HEK293 (cell line): ENCODE data around the gene TNIK.

Experiments
- CTCF ChIA-PET: fragments of 350-600 bp; formaldehyde crosslinking; extraction: SDS; loops from one replicate; lab custom pipeline; 2021; ENCODE audit warnings: antibody characterized with exemption; lab: Yijun Ruan, JAX
- POLR2A ChIA-PET: fragments of 300-600 bp; formaldehyde crosslinking; extraction: SDS; loops from one replicate; lab custom pipeline; 2020; ENCODE audit warnings: antibody characterized with exemption, inconsistent platforms; lab: Yijun Ruan, JAX
- H3K27ac ChIP-seq: fragments of 200-500 bp; sonication (Bioruptor generic); 2 replicates; pipeline ENCODE4 v1.5.1; 2014; ENCODE audit warnings: low read depth, low read length, control low read depth, inconsistent platforms; ENCODE audit errors: extremely low read depth
- H3K36me3 ChIP-seq, 2 experiments: fragments of 200-500 bp in 1 of 2; sonication (Bioruptor generic) in 1 of 2; 1 replicate in 1 of 2; 2 replicates in 1 of 2; pipeline ENCODE4 v1.5.1; 2014 to 2017; ENCODE audit warnings: inconsistent platforms in 2 of 2, low read length in 2 of 2; ENCODE audit not compliant: control insufficient read depth in 2 of 2, insufficient read depth in 1 of 2
- H3K4me1 ChIP-seq: fragments of 200-500 bp; sonication (Bioruptor generic); 2 replicates; pipeline ENCODE4 v1.5.1; 2014; ENCODE audit warnings: mild to moderate bottlenecking, low read length, inconsistent platforms; ENCODE audit not compliant: control insufficient read depth, insufficient read depth
- H3K4me3 ChIP-seq: 2 replicates; pipeline ENCODE4 v1.5.1; 2011; ENCODE audit warnings: low read depth, mild to moderate bottlenecking, control low read depth, low read length, moderate library complexity
- H3K9me3 ChIP-seq: fragments of 200-500 bp; sonication (Bioruptor generic); 2 replicates; pipeline ENCODE4 v1.5.1; 2014; ENCODE audit warnings: low read depth, low read length, inconsistent platforms; ENCODE audit not compliant: control insufficient read depth, insufficient read depth
- BCL11A ChIP-seq: fragments of 450-650 bp; formaldehyde crosslinking; IDR thresholded peaks from 2 replicates; pipeline ENCODE4 v1.5.1; 2016; ENCODE audit warnings: low read depth, missing biosample characterization, missing genetic modification characterization
- GLI2 ChIP-seq: fragments of 450-650 bp; formaldehyde crosslinking; IDR thresholded peaks from 2 replicates; pipeline ENCODE4; 2017; ENCODE audit warnings: missing biosample characterization, missing genetic modification characterization, low read depth, borderline replicate concordance
- HOXA7 ChIP-seq: sonication (generic); formaldehyde crosslinking; IDR thresholded peaks from 2 replicates; pipeline ENCODE4 v1.8.1; 2022; ENCODE audit warnings: missing genetic modification reagents, borderline replicate concordance
- HOXD13 ChIP-seq: sonication (generic); formaldehyde crosslinking; IDR thresholded peaks from 2 replicates; pipeline ENCODE4 v1.8.0; 2022; ENCODE audit warnings: missing genetic modification reagents, borderline replicate concordance
- KLF9 ChIP-seq: fragments of 450-650 bp; formaldehyde crosslinking; IDR thresholded peaks from 2 replicates; pipeline ENCODE4 v1.5.1; 2016; ENCODE audit warnings: missing biosample characterization, missing genetic modification characterization, low read depth
- OVOL3 ChIP-seq: fragments of 450-650 bp; formaldehyde crosslinking; IDR thresholded peaks from 2 replicates; pipeline ENCODE4 v1.5.1; 2016; ENCODE audit warnings: missing biosample characterization, missing genetic modification characterization
- PRDM1 ChIP-seq: fragments of 450-650 bp; formaldehyde crosslinking; IDR thresholded peaks from 2 replicates; pipeline ENCODE4; 2016; ENCODE audit warnings: missing biosample characterization, missing genetic modification characterization
- ZBTB1 ChIP-seq: fragments of 450-650 bp; formaldehyde crosslinking; IDR thresholded peaks from 2 replicates; pipeline ENCODE4 v1.5.1; 2016; ENCODE audit warnings: missing biosample characterization, missing genetic modification characterization
- ZNF10 ChIP-seq: fragments of 450-650 bp; formaldehyde crosslinking; IDR thresholded peaks from 2 replicates; pipeline ENCODE4 v1.5.1; 2017; ENCODE audit warnings: missing biosample characterization, missing genetic modification characterization
- ZNF112 ChIP-seq: fragments of 450-650 bp; formaldehyde crosslinking; IDR thresholded peaks from 2 replicates; pipeline ENCODE4 v1.5.0; 2017; ENCODE audit warnings: missing biosample characterization, missing genetic modification characterization
- ZNF138 ChIP-seq: fragments of 450-650 bp; formaldehyde crosslinking; IDR thresholded peaks from 2 replicates; pipeline ENCODE4 v1.5.1; 2016; ENCODE audit warnings: missing biosample characterization, missing genetic modification characterization, borderline replicate concordance
- ZNF19 ChIP-seq: fragments of 450-650 bp; formaldehyde crosslinking; IDR thresholded peaks from 2 replicates; pipeline ENCODE4; 2016; ENCODE audit warnings: missing biosample characterization, missing genetic modification characterization, low read depth
- ZNF311 ChIP-seq: fragments of 450-650 bp; formaldehyde crosslinking; IDR thresholded peaks from 2 replicates; pipeline ENCODE4 v1.5.1; 2017; ENCODE audit warnings: missing biosample characterization, missing genetic modification characterization, borderline replicate concordance
- ZNF341 ChIP-seq: fragments of 450-650 bp; formaldehyde crosslinking; IDR thresholded peaks from 2 replicates; pipeline ENCODE4; 2016; ENCODE audit warnings: low read depth, missing biosample characterization, missing genetic modification characterization
- ZNF433 ChIP-seq: fragments of 450-650 bp; formaldehyde crosslinking; IDR thresholded peaks from 2 replicates; pipeline ENCODE4 v1.5.1; 2016; ENCODE audit warnings: missing biosample characterization, missing genetic modification characterization, low read depth
- ZNF610 ChIP-seq: fragments of 450-650 bp; formaldehyde crosslinking; IDR thresholded peaks from 2 replicates; pipeline ENCODE4 v1.5.1; 2016; ENCODE audit warnings: missing biosample characterization, missing genetic modification characterization, borderline replicate concordance
- ZNF621 ChIP-seq: fragments of 450-650 bp; formaldehyde crosslinking; IDR thresholded peaks from 2 replicates; pipeline ENCODE4 v1.5.1; 2017; ENCODE audit warnings: missing biosample characterization, missing genetic modification characterization
- ZNF629 ChIP-seq: fragments of 450-650 bp; formaldehyde crosslinking; IDR thresholded peaks from 2 replicates; pipeline ENCODE4 v1.5.1; 2017; ENCODE audit warnings: missing biosample characterization, missing genetic modification characterization
- ZNF654 ChIP-seq: fragments of 450-650 bp; formaldehyde crosslinking; IDR thresholded peaks from 2 replicates; pipeline ENCODE4 v1.5.1; 2016; ENCODE audit warnings: low read depth, missing biosample characterization, missing genetic modification characterization
- ZNF785 ChIP-seq: fragments of 450-650 bp; formaldehyde crosslinking; IDR thresholded peaks from 2 replicates; pipeline ENCODE4 v1.5.1; 2016; ENCODE audit warnings: missing biosample characterization, missing genetic modification characterization
- TF ChIP-seq, protein P1 (sequence below): fragments of 450-650 bp; formaldehyde crosslinking; IDR thresholded peaks from 2 replicates; pipeline ENCODE4 v1.5.1; 2017; ENCODE audit warnings: missing biosample characterization, missing genetic modification characterization
- TF ChIP-seq, protein P2 (sequence below): fragments of 450-650 bp; formaldehyde crosslinking; IDR thresholded peaks from 2 replicates; pipeline ENCODE4 v1.5.1; 2016; ENCODE audit warnings: missing biosample characterization, missing genetic modification characterization
- TF ChIP-seq, protein P3 (sequence below): fragments of 450-650 bp; formaldehyde crosslinking; IDR thresholded peaks from 2 replicates; pipeline ENCODE4 v1.5.1; 2016; ENCODE audit warnings: missing biosample characterization, missing genetic modification characterization
- TF ChIP-seq, protein P4 (sequence below): fragments of 450-650 bp; formaldehyde crosslinking; IDR thresholded peaks from 2 replicates; pipeline ENCODE4 v1.5.1; 2016; ENCODE audit warnings: missing biosample characterization, missing genetic modification characterization, borderline replicate concordance

The TNIK gene

DNA sequence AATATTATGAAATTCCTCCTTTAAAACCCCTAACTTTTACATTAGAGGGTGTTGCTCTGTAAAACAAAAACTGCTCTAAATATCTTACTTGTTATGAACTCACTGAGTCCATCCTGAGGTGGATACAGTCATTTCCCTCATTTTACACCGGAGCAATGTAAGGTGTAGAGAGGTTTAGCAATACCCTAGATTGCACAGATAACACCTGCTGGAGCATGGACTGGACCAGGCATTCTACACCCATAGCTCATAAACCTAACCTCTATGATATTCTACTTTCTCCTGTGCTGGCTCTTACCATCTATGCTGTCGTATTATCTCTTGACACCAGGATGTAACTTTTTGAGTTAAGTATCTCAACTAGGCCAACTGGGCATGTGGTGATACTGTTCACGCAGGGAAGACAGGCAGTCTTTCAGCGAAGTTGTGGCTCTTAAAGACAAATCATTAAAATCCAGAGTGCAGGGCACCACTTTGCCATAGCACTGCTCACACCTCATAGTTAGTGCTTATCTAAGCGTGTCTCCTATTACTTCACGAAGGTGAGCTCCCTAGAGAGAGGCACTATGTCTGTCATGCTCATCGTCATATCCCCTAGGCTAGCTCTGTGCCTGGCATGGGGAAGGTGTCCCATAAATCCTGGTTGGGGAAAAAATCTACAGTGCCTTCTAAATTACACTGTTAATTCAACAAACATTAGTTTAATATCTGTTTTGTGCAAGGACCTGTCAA lies 333.6 kb downstream of the TNIK start (continued):
- TF ChIP-seq, protein P1, sequence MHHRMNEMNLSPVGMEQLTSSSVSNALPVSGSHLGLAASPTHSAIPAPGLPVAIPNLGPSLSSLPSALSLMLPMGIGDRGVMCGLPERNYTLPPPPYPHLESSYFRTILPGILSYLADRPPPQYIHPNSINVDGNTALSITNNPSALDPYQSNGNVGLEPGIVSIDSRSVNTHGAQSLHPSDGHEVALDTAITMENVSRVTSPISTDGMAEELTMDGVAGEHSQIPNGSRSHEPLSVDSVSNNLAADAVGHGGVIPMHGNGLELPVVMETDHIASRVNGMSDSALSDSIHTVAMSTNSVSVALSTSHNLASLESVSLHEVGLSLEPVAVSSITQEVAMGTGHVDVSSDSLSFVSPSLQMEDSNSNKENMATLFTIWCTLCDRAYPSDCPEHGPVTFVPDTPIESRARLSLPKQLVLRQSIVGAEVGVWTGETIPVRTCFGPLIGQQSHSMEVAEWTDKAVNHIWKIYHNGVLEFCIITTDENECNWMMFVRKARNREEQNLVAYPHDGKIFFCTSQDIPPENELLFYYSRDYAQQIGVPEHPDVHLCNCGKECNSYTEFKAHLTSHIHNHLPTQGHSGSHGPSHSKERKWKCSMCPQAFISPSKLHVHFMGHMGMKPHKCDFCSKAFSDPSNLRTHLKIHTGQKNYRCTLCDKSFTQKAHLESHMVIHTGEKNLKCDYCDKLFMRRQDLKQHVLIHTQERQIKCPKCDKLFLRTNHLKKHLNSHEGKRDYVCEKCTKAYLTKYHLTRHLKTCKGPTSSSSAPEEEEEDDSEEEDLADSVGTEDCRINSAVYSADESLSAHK (tag by site-specific recombination), result no peak
- TF ChIP-seq, protein P2, sequence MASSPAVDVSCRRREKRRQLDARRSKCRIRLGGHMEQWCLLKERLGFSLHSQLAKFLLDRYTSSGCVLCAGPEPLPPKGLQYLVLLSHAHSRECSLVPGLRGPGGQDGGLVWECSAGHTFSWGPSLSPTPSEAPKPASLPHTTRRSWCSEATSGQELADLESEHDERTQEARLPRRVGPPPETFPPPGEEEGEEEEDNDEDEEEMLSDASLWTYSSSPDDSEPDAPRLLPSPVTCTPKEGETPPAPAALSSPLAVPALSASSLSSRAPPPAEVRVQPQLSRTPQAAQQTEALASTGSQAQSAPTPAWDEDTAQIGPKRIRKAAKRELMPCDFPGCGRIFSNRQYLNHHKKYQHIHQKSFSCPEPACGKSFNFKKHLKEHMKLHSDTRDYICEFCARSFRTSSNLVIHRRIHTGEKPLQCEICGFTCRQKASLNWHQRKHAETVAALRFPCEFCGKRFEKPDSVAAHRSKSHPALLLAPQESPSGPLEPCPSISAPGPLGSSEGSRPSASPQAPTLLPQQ (tag by site-specific recombination), result no peak
- TF ChIP-seq PRDM1, result no peak
- TF ChIP-seq ZNF621 (tag by site-specific recombination), result no peak
- no peak for TF ChIP-seq ZNF311 (tag by site-specific recombination)
- no peak for TF ChIP-seq ZBTB1 (tag by site-specific recombination)
- TF ChIP-seq ZNF341 (tag by site-specific recombination), result no peak
- TF ChIP-seq ZNF19 (tag by site-specific recombination), result no peak
- TF ChIP-seq KLF9 (tag by site-specific recombination), result no peak
- no peak for TF ChIP-seq ZNF654 (tag by site-specific recombination)

DNA sequence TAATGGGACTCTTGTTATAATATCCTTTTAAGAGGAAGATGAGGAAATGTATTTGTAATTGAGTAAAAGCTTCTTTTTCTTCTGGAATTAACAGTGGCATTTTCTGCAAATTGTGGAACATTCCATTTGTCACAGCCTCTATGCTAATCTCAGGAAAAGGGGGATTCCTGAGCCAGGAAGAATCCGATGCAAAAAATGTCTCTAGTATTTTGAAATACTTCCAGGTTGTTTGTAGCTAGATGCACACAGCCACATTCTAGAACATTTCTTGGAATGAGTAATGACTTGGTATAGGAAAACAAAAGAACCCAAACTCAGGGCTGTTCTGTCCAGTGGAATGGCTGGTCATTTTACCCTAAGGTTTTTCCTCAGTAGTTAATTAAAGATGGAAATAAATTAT lies 335.2 kb downstream of the TNIK start:
- TF ChIP-seq ZNF10 (tag by site-specific recombination) (no peak), ZNF610 (no peak), ZNF785 (tag by site-specific recombination) (no peak), ZNF112 (no peak), OVOL3 (tag by site-specific recombination) (no peak), GLI2 (no peak), HOXA7 (CRISPR knock-in tag) (no peak), ZNF138 (tag by site-specific recombination) (no peak), BCL11A (tag by site-specific recombination) (no peak), HOXD13 (CRISPR knock-in tag) (no peak), ZNF433 (no peak), ZNF629 (tag by site-specific recombination) (no peak)
- TF ChIP-seq, protein P3, sequence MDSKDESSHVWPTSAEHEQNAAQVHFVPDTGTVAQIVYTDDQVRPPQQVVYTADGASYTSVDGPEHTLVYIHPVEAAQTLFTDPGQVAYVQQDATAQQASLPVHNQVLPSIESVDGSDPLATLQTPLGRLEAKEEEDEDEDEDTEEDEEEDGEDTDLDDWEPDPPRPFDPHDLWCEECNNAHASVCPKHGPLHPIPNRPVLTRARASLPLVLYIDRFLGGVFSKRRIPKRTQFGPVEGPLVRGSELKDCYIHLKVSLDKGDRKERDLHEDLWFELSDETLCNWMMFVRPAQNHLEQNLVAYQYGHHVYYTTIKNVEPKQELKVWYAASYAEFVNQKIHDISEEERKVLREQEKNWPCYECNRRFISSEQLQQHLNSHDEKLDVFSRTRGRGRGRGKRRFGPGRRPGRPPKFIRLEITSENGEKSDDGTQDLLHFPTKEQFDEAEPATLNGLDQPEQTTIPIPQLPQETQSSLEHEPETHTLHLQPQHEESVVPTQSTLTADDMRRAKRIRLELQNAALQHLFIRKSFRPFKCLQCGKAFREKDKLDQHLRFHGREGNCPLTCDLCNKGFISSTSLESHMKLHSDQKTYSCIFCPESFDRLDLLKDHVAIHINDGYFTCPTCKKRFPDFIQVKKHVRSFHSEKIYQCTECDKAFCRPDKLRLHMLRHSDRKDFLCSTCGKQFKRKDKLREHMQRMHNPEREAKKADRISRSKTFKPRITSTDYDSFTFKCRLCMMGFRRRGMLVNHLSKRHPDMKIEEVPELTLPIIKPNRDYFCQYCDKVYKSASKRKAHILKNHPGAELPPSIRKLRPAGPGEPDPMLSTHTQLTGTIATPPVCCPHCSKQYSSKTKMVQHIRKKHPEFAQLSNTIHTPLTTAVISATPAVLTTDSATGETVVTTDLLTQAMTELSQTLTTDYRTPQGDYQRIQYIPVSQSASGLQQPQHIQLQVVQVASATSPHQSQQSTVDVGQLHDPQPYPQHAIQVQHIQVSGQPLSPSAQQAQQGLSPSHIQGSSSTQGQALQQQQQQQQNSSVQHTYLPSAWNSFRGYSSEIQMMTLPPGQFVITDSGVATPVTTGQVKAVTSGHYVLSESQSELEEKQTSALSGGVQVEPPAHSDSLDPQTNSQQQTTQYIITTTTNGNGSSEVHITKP, result no peak
- TF ChIP-seq, protein P4, sequence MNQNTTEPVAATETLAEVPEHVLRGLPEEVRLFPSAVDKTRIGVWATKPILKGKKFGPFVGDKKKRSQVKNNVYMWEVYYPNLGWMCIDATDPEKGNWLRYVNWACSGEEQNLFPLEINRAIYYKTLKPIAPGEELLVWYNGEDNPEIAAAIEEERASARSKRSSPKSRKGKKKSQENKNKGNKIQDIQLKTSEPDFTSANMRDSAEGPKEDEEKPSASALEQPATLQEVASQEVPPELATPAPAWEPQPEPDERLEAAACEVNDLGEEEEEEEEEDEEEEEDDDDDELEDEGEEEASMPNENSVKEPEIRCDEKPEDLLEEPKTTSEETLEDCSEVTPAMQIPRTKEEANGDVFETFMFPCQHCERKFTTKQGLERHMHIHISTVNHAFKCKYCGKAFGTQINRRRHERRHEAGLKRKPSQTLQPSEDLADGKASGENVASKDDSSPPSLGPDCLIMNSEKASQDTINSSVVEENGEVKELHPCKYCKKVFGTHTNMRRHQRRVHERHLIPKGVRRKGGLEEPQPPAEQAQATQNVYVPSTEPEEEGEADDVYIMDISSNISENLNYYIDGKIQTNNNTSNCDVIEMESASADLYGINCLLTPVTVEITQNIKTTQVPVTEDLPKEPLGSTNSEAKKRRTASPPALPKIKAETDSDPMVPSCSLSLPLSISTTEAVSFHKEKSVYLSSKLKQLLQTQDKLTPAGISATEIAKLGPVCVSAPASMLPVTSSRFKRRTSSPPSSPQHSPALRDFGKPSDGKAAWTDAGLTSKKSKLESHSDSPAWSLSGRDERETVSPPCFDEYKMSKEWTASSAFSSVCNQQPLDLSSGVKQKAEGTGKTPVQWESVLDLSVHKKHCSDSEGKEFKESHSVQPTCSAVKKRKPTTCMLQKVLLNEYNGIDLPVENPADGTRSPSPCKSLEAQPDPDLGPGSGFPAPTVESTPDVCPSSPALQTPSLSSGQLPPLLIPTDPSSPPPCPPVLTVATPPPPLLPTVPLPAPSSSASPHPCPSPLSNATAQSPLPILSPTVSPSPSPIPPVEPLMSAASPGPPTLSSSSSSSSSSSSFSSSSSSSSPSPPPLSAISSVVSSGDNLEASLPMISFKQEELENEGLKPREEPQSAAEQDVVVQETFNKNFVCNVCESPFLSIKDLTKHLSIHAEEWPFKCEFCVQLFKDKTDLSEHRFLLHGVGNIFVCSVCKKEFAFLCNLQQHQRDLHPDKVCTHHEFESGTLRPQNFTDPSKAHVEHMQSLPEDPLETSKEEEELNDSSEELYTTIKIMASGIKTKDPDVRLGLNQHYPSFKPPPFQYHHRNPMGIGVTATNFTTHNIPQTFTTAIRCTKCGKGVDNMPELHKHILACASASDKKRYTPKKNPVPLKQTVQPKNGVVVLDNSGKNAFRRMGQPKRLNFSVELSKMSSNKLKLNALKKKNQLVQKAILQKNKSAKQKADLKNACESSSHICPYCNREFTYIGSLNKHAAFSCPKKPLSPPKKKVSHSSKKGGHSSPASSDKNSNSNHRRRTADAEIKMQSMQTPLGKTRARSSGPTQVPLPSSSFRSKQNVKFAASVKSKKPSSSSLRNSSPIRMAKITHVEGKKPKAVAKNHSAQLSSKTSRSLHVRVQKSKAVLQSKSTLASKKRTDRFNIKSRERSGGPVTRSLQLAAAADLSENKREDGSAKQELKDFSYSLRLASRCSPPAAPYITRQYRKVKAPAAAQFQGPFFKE, result no peak
- Histone ChIP-seq H3K4me3 (no peak overlapping the region), H3K36me3 (peaks cover 0 to 14% of the 10 kb centered on the region in 2 experiments; a peak in 1 of 3 replicates), H3K9me3 (no peaks in the 10 kb centered on the region), H3K4me1 (no peaks in the 10 kb centered on the region), H3K27ac (no peak overlapping the region)
- CTCF ChIA-PET, result no interaction called here
- POLR2A ChIA-PET, result no interaction called here
